ENCODE data around the gene AHCTF1.
"Not testable (repeated sequence)": the region's sequence is repeated elsewhere in the genome, so short reads cannot be mapped to it uniquely, and the experiment has no call there.

AHCTF1 gene

DNA sequence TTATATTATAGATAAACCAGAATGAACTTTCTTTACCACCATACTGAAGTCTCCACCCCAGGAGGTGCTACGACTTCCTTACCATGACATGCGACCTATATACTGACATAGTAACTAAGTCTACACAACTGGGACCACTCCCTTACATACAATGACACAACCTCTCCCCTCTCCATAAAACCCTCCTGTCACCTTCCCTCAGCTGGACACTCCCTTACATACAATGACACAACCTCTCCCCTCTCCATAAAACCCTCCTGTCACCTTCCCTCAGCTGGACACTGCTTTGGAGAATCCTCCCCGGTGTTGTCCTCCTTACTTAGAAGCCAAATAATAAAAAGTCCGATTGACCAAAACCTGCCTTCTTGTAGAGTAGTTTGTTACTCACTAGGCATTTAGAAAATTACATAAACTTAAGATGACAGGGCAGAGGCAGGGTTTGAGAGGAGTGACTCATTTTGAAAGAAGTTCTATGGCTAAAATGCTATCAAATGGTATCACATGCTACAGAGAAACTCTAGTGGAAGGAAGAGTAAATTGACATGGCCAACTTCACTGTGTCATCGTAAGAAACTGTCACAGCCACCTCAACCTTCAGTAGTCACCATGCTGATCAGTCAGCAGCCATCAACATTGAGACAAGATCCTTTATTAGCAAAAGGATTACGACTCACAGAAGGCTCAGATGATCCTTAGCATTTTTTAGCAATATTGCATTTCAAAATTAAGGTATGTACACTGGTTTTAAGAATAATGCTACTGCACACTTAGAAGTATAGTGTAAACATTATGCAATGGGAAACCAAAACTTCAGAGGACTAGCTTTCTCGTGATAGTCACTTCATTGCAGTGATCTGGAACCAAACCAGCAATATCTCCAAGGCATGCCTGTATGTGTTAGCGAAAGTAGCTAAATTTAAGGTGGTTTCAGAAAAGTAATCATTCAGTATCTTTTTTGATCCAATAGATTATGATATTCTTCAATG, 56.4 kb downstream of the AHCTF1 start:
- Histone ChIP-seq H3K36me3 (ENCODE audit: insufficient read depth, low read depth, low read length) (peaks cover 82% of the 10 kb centered on the region), H3K4me3 (ENCODE audit: low read length) (no peak overlapping the region), H3K9ac (ENCODE audit: low read depth, low read length) (no peak overlapping the region), H3K27me3 (ENCODE audit: insufficient read depth, low read length) (no peaks in the 10 kb centered on the region), H3K9me3 (ENCODE audit: insufficient read depth, low read depth, low read length) (no peaks in the 10 kb centered on the region), H3K4me1 (ENCODE audit: insufficient read depth, low read length) (no peaks in the 10 kb centered on the region), H3K27ac (ENCODE audit: low read length) (no peak overlapping the region)

DNA sequence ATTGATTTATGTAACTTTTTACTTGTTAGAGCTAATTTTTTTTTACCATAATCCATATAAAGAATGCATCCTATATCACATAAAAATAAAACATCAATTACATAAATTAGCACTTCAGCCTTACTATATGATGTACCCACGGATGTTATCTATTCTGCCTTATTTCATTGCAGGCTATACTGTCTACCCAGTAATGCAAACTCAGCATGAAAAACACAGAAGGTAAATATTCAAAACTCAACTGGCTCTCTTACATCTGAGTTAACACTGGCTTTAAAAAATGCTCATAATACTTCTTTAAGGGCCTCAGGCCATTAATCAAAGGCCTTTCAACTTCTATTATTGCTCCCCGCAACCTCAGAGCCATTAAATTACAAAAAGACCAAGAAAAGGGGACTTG, 65.8 kb downstream of the AHCTF1 start:
- no peak overlapping the region for H3K9ac ChIP-seq (ENCODE audit: low read depth, low read length)
- no peaks in the 10 kb centered on the region for H3K4me1 ChIP-seq (ENCODE audit: insufficient read depth, low read length)
- H3K27ac ChIP-seq (ENCODE audit: low read length), result no peak overlapping the region
- H3K36me3 ChIP-seq (ENCODE audit: insufficient read depth, low read depth, low read length), result peaks cover 80% of the 10 kb centered on the region
- H3K4me3 ChIP-seq (ENCODE audit: low read length), result no peak overlapping the region
- no peaks in the 10 kb centered on the region for H3K9me3 ChIP-seq (ENCODE audit: insufficient read depth, low read depth, low read length)
- H3K27me3 ChIP-seq (ENCODE audit: insufficient read depth, low read length), result no peaks in the 10 kb centered on the region

DNA sequence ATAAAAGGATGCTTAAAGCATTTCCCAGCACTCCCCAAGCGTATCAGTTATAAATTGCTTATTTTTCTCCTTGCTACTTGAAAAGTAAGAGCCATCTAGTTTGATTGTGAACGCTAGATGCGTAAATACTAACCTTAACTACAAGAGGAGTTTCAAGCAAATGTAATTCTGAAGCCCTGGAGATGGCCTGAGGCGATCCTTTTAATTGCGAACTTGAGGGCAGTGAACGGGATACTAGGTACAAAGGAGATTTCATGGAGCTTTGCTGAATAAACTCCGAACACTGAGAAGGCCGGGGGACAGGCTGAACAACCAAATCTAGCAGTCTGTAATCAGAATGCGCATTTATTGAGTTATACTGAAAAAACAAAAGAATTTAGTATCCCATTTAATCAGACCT, 68.0 kb downstream of the AHCTF1 start:
- not testable (repeated sequence) for H3K9ac ChIP-seq (ENCODE audit: low read depth, low read length); H3K4me1 ChIP-seq (ENCODE audit: insufficient read depth, low read length); H3K27ac ChIP-seq (ENCODE audit: low read length); H3K27me3 ChIP-seq (ENCODE audit: insufficient read depth, low read length); H3K4me3 ChIP-seq (ENCODE audit: low read length); H3K9me3 ChIP-seq (ENCODE audit: insufficient read depth, low read depth, low read length)
- peaks cover 82% of the 10 kb centered on the region for H3K36me3 ChIP-seq (ENCODE audit: insufficient read depth, low read depth, low read length)

DNA sequence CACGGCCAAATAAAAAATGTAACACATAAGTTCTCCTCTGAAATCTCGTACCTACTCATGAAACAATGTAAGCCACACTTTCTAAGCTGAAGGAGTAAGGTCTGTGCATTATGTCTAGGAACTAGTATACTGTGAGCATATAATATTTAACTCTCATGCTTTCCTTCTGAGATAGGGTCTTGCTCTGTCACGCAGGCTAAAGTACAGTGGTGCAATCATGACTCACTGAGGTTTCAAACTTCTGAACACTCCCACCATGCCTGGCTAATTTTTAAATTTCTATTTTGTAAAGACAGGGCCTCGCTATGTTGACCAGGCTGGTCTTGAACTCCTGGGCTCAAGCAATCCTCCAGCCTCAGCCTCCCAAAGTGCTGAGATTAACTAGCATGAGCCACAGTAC, 71.3 kb downstream of the AHCTF1 start:
- H3K9ac ChIP-seq (ENCODE audit: low read depth, low read length), result no peak overlapping the region
- no peaks in the 10 kb centered on the region for H3K4me1 ChIP-seq (ENCODE audit: insufficient read depth, low read length)
- H3K27ac ChIP-seq (ENCODE audit: low read length), result no peak overlapping the region
- H3K4me3 ChIP-seq (ENCODE audit: low read length), result no peak overlapping the region
- H3K27me3 ChIP-seq (ENCODE audit: insufficient read depth, low read length), result no peaks in the 10 kb centered on the region
- no peaks in the 10 kb centered on the region for H3K9me3 ChIP-seq (ENCODE audit: insufficient read depth, low read depth, low read length)
- H3K36me3 ChIP-seq (ENCODE audit: insufficient read depth, low read depth, low read length), result peaks cover 92% of the 10 kb centered on the region

DNA sequence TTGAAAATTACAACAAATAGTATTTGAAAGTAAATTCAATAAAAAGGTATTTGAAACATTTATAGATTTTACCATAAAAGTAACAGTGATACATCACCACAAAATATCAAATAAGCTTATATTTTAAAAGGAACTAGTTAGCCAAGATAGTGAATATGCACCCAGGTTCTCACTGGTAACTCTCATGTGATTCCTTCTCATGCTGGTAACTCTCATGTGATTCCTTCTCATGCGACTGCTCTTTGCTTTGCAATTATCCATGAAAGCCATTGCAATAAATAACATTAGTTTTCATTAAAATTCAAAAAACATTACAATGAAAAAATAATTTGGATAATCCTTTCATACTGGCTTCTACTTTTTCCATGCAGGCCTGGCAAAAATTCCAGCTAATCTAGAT, 75.4 kb downstream of the AHCTF1 start:
- H3K4me3 ChIP-seq (ENCODE audit: low read length), result no peak overlapping the region
- H3K9me3 ChIP-seq (ENCODE audit: insufficient read depth, low read depth, low read length), result no peaks in the 10 kb centered on the region
- H3K36me3 ChIP-seq (ENCODE audit: insufficient read depth, low read depth, low read length), result peaks cover 94% of the 10 kb centered on the region
- H3K4me1 ChIP-seq (ENCODE audit: insufficient read depth, low read length), result no peaks in the 10 kb centered on the region
- no peaks in the 10 kb centered on the region for H3K27me3 ChIP-seq (ENCODE audit: insufficient read depth, low read length)
- H3K27ac ChIP-seq (ENCODE audit: low read length), result no peak overlapping the region
- no peak overlapping the region for H3K9ac ChIP-seq (ENCODE audit: low read depth, low read length)

DNA sequence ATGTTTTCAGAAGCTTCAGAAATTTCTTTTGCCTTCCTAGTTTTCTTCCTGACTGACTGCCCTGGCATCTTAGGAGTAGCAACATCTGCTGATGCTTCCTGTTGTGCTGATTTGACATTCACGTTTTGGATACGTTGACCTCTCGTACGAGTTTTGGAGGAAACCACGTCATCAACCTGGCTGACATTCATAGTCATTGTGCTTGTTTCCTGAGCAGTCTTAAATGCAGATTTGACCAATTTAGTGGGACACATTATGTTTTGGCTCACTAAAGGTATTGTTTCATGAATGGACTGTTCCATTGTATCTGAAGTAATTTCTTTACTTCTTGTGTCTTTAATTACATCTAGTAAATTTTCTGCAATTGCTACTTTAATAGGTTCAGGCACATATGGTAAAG, 81.1 kb downstream of the AHCTF1 start:
- H3K36me3 ChIP-seq (ENCODE audit: insufficient read depth, low read depth, low read length), result peaks cover 91% of the 10 kb centered on the region
- not testable (repeated sequence) for H3K27ac ChIP-seq (ENCODE audit: low read length); H3K9me3 ChIP-seq (ENCODE audit: insufficient read depth, low read depth, low read length); H3K4me1 ChIP-seq (ENCODE audit: insufficient read depth, low read length); H3K27me3 ChIP-seq (ENCODE audit: insufficient read depth, low read length); H3K9ac ChIP-seq (ENCODE audit: low read depth, low read length); H3K4me3 ChIP-seq (ENCODE audit: low read length)

DNA sequence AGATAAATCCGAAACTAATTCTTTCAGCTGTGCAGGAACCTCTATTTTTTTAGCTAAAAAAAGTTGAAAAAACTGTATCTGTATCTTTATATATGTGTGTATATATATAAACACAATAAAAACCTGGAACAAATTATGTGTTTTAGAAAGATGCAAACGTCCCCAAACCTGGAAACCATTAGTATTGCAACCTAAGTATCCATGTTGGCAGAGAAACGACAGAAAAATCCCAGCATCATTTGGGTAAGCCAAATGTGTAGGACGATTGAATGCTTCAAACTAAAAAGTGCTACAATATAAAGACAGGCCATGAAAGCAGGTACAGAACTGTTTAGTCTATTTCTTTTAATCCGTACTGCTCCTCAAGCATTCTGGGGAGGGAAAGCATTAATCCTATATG, 87.9 kb downstream of the AHCTF1 start:
- no peak overlapping the region for H3K27ac ChIP-seq (ENCODE audit: low read length)
- H3K36me3 ChIP-seq (ENCODE audit: insufficient read depth, low read depth, low read length), result peaks cover 75% of the 10 kb centered on the region
- peaks cover 6% of the 10 kb centered on the region; the same call in 1 of the 2 replicates for H3K4me1 ChIP-seq (ENCODE audit: insufficient read depth, low read length)
- H3K9me3 ChIP-seq (ENCODE audit: insufficient read depth, low read depth, low read length), result no peaks in the 10 kb centered on the region
- no peaks in the 10 kb centered on the region for H3K27me3 ChIP-seq (ENCODE audit: insufficient read depth, low read length)
- no peak overlapping the region for H3K4me3 ChIP-seq (ENCODE audit: low read length)
- H3K9ac ChIP-seq (ENCODE audit: low read depth, low read length), result no peak overlapping the region

DNA sequence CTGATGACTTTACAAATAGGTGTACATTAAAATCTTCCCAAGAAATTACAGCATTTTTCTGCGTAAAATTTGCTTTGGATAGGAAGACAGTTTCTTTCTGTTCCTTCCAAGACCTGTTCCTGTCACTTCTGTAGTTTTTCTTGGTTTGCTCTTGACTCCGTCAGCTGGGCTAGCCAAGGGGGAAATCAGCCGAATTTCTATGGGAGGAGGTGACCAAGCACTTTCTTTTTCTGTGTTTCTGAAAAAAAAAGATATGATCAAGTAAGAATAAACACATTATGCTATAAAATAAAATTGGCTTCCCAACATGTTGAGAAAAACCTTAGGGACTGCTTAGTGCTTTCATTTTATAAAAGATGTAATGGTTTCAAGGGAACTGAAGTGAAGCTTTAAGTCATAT, 91.0 kb downstream of the AHCTF1 start:
- not testable (repeated sequence) for H3K9ac ChIP-seq (ENCODE audit: low read depth, low read length); H3K9me3 ChIP-seq (ENCODE audit: insufficient read depth, low read depth, low read length); H3K27me3 ChIP-seq (ENCODE audit: insufficient read depth, low read length); H3K4me3 ChIP-seq (ENCODE audit: low read length); H3K4me1 ChIP-seq (ENCODE audit: insufficient read depth, low read length); H3K27ac ChIP-seq (ENCODE audit: low read length)
- peaks cover 47% of the 10 kb centered on the region for H3K36me3 ChIP-seq (ENCODE audit: insufficient read depth, low read depth, low read length)

DNA sequence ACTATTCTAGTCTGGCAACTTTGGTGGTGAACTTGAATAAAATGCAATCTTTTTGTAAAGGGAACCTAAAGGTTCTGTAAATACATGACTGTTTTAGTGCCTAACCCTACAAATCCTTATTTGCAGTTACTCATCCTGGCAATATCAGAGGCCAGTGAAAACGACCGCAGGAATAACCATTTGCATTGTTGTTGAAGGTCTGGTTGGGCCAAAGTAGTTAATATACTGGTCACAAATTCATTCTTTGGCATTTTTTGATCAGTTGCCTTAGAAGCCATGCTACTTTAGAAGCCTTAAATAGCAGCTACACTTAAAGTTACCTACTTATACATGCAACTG, 93.7 kb downstream of the AHCTF1 start:
- Histone ChIP-seq H3K27me3 (ENCODE audit: insufficient read depth, low read length) (no peaks in the 10 kb centered on the region), H3K27ac (ENCODE audit: low read length) (no peak overlapping the region), H3K9me3 (ENCODE audit: insufficient read depth, low read depth, low read length) (no peaks in the 10 kb centered on the region)

DNA sequence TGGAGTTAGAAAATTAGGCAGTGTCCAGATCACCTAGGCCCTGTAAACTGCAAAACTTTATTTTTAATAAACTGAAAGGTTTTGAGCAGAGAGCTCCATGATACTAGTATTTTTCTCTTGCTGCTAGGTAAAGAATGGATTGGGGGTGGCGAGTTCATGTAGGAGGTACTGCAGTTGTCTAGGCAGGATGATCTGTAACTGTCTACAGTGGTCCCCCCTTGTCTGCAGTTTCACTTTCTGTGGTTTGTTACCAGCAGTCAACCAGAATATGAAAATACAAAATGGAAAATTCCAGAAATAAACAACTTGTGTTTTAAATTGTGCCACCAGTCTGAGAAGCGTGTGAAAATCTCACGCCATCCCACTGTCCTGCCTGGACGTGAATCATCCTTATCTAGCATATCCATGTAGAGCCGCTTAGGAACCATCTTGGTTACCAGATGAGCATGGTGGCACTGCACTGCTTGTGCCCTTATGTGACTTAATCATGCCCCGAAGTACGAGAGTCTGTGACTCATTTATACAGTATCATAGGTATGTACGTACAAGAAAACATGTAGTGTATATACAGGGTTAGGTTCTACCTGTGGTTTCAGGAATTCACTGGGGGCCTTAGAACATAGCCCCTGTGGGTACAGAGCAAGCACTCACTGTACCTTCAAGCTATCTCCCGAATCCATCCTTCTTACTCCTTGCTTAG, 94.2 kb downstream of the AHCTF1 start:
- Histone ChIP-seq H3K4me3 (ENCODE audit: low read length) (no peak overlapping the region), H3K9ac (ENCODE audit: low read depth, low read length) (no peak overlapping the region), H3K27me3 (ENCODE audit: insufficient read depth, low read length) (no peaks in the 10 kb centered on the region), H3K9me3 (ENCODE audit: insufficient read depth, low read depth, low read length) (no peaks in the 10 kb centered on the region), H3K4me1 (ENCODE audit: insufficient read depth, low read length) (no peaks in the 10 kb centered on the region), H3K36me3 (ENCODE audit: insufficient read depth, low read depth, low read length) (peaks cover 17% of the 10 kb centered on the region), H3K27ac (ENCODE audit: low read length) (no peak overlapping the region)

More for the DNA sequence above, 93.7 kb downstream of the AHCTF1 start:
- no peak overlapping the region for H3K4me3 ChIP-seq (ENCODE audit: low read length)
- no peaks in the 10 kb centered on the region for H3K4me1 ChIP-seq (ENCODE audit: insufficient read depth, low read length)
- peaks cover 23% of the 10 kb centered on the region for H3K36me3 ChIP-seq (ENCODE audit: insufficient read depth, low read depth, low read length)
- no peak overlapping the region for H3K9ac ChIP-seq (ENCODE audit: low read depth, low read length)

DNA sequence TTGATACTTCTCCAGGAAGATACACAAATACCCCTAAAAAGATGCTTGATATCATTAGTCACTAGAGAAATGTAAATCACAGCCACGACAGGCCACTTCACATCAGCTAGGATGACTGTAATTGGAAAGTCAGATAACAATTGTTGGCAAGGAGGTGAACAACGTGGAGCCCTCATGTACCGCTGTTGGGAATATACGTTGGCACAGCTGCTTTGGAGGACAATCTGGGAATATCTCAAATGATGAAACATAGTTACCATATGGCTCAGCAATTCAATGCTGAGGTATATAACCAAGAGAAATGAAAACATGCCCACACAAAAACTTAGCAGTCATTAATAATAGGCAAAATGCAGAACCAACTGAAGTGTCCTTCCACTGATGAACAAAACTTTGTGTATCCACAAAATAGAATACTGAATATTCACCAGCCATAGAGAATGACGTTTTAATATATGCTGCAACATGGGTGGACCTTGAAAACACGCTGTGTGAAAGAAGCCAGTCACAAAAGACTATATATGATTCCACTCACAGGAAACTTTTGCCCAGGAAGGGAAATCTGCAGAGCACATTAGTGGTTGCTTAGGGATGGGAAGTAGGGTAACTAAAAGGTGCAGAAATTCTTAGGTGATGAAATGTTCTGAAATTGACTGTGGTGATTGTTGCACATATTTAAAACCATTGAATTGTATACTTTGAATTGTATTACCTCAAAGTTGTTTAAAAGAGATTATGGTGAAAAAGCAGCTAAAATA, 95.4 kb downstream of the AHCTF1 start:
- H3K27me3 ChIP-seq (ENCODE audit: insufficient read depth, low read length), result no peaks in the 10 kb centered on the region
- peaks cover 14% of the 10 kb centered on the region for H3K36me3 ChIP-seq (ENCODE audit: insufficient read depth, low read depth, low read length)
- no peaks in the 10 kb centered on the region for H3K4me1 ChIP-seq (ENCODE audit: insufficient read depth, low read length)
- no peak overlapping the region for H3K4me3 ChIP-seq (ENCODE audit: low read length)
- no peaks in the 10 kb centered on the region for H3K9me3 ChIP-seq (ENCODE audit: insufficient read depth, low read depth, low read length)
- H3K9ac ChIP-seq (ENCODE audit: low read depth, low read length), result no peak overlapping the region
- H3K27ac ChIP-seq (ENCODE audit: low read length), result no peak overlapping the region

Measured in iPS-20b (cell line).